Epidermal melanocyte (primary cell): ENCODE data around the gene CD74.
"Not testable (repeated sequence)": the region's sequence is repeated elsewhere in the genome, so short reads cannot be mapped to it uniquely, and the experiment has no call there.

Experiments
- DNase-seq: peaks from one replicate; pipeline ENCODE4 v3.0.0; 2011; ENCODE audit warnings: low spot score; ENCODE audit not compliant: insufficient read length

CD74 gene

GRCh38 chr5:150412319-150413175, at the start of gene CD74:
Gene CD74, minus strand, starts transcription at chr5:150412910. Its CDS starts 161 bp downstream, at chr5:150412749.
- peak; percentile 39 for DNase-seq

GRCh38 chr5:150461231-150461630, 48.5 kb upstream of the CD74 start:
- no peak for DNase-seq

- no peak for DNase-seq
These were observed 48.1 kb upstream of the CD74 start for GRCh38 chr5:150460781-150461180.

- DNase-seq = peak; percentile 56
These were observed 46.3 kb upstream of the CD74 start for GRCh38 chr5:150458802-150459557.

GRCh38 chr5:150457562-150458240, 45.0 kb upstream of the CD74 start:
- no peak for DNase-seq

- DNase-seq = no peak
These were observed 44.4 kb upstream of the CD74 start for GRCh38 chr5:150457121-150457520.

- DNase-seq = no peak
These were observed 42.0 kb upstream of the CD74 start for GRCh38 chr5:150454492-150455229.

- DNase-seq = not testable (repeated sequence)
These were observed 41.3 kb upstream of the CD74 start for GRCh38 chr5:150454027-150454426.

- DNase-seq = no peak
These were observed 40.2 kb upstream of the CD74 start for GRCh38 chr5:150452914-150453313.

- DNase-seq = no peak
These were observed 38.9 kb upstream of the CD74 start for GRCh38 chr5:150451594-150451993.

GRCh38 chr5:150449517-150450339, 37.0 kb upstream of the CD74 start, which contains the start of gene RPS14:
Gene RPS14, minus strand, starts transcription at chr5:150449739. Its CDS starts 2,006 bp downstream, at chr5:150447733.
- peak; percentile 95 for DNase-seq

GRCh38 chr5:150448952-150449516, 36.3 kb upstream of the CD74 start:
- DNase-seq = no peak

GRCh38 chr5:150448334-150448733, 35.6 kb upstream of the CD74 start:
- DNase-seq = no peak

- DNase-seq = no peak
These were observed 34.5 kb upstream of the CD74 start for GRCh38 chr5:150447188-150447587.

- no peak for DNase-seq
These were observed 33.9 kb upstream of the CD74 start for GRCh38 chr5:150446583-150446982.

GRCh38 chr5:150446088-150446487, 33.4 kb upstream of the CD74 start:
- DNase-seq = no peak

GRCh38 chr5:150444770-150445169, 32.1 kb upstream of the CD74 start:
- DNase-seq = no peak

- no peak for DNase-seq
These were observed 30.7 kb upstream of the CD74 start for GRCh38 chr5:150443242-150444075.

GRCh38 chr5:150442699-150443080, 30.0 kb upstream of the CD74 start:
- DNase-seq = no peak
